OCI-LY7 (cell line): ENCODE measurements around the gene TBC1D2B. TPM values are rescaled to one million over a fixed set of nuclear protein-coding genes. Genes with fewer than 3 reads are reported as not detected.

Experiments
- BruUV-seq: library from RNA; stranded (reverse); fragments of 400-500 nt; replicated peaks from 2 replicates; lab custom pipeline; 2021; lab: Mats Ljungman, UMichigan
- CTCF ChIA-PET: fragments of 300-600 bp; sonication (Branson Sonifier 250); formaldehyde crosslinking; loops from one replicate; lab custom pipeline; 2022; ENCODE audit warnings: antibody characterized with exemption; ENCODE audit not compliant: unreplicated experiment; lab: Charles Lee
- POLR2A ChIA-PET: fragments of 300-600 bp; sonication (Branson Sonifier 250); formaldehyde crosslinking; loops from one replicate; lab custom pipeline; 2022; ENCODE audit warnings: antibody characterized with exemption; lab: Charles Lee
- DNase-seq: peaks from one replicate; pipeline ENCODE4 v3.0.0-alpha.2; 2015; ENCODE audit warnings: low spot score
- H2AFZ ChIP-seq: fragments of 200-600 bp; sonication (generic), shearing (Covaris generic); 2 replicates; pipeline ENCODE4 v1.6.1; 2014; ENCODE audit warnings: mild to moderate bottlenecking, antibody characterized with exemption, low read length, moderate library complexity
- H3K27ac ChIP-seq: fragments of 200-600 bp; sonication (generic); 2 replicates; pipeline ENCODE4 v1.5.1; 2014; ENCODE audit warnings: mixed run types, low read depth, mild to moderate bottlenecking, moderate library complexity, low read length, inconsistent platforms; ENCODE audit not compliant: poor library complexity, severe bottlenecking
- H3K36me3 ChIP-seq: fragments of 200-600 bp; sonication (generic); 2 replicates; pipeline ENCODE4 v1.6.1; 2014; ENCODE audit warnings: mild to moderate bottlenecking, antibody characterized with exemption, low read length, moderate library complexity, mixed read lengths; ENCODE audit not compliant: insufficient read depth
- H3K4me1 ChIP-seq: fragments of 200-600 bp; sonication (generic); 2 replicates; pipeline ENCODE4 v1.5.1; 2014; ENCODE audit warnings: mild to moderate bottlenecking, low read length; ENCODE audit not compliant: insufficient read depth, poor library complexity, severe bottlenecking
- H3K4me2 ChIP-seq: fragments of 200-600 bp; sonication (generic); 2 replicates; pipeline ENCODE4 v1.6.1; 2014; ENCODE audit warnings: mild to moderate bottlenecking, low read length
- H3K4me3 ChIP-seq: fragments of 200-600 bp; sonication (generic); 2 replicates; pipeline ENCODE4 v1.5.1; 2014; ENCODE audit warnings: mild to moderate bottlenecking, low read depth, low read length; ENCODE audit not compliant: poor library complexity, severe bottlenecking
- H3K79me2 ChIP-seq: fragments of 200-600 bp; sonication (generic); 2 replicates; pipeline ENCODE4 v1.6.1; 2016; ENCODE audit warnings: low read depth, mild to moderate bottlenecking, low read length, moderate library complexity, mixed read lengths; ENCODE audit not compliant: insufficient read depth
- H3K9me2 ChIP-seq: fragments of 200-600 bp; sonication (generic); 2 replicates; pipeline ENCODE4 v1.6.1; 2016; ENCODE audit warnings: mild to moderate bottlenecking, low read length, mixed read lengths; ENCODE audit not compliant: insufficient read depth
- H3K9me3 ChIP-seq: fragments of 200-600 bp; sonication (generic); 2 replicates; pipeline ENCODE4 v1.6.1; 2014; ENCODE audit warnings: mild to moderate bottlenecking, mixed run types, low read length, mixed read lengths
- H4K20me1 ChIP-seq: fragments of 200-600 bp; sonication (generic); 2 replicates; pipeline ENCODE4 v1.6.1; 2014; ENCODE audit warnings: mild to moderate bottlenecking, antibody characterized with exemption, low read length, moderate library complexity, mixed read lengths; ENCODE audit not compliant: insufficient read depth
- EZH2phosphoT487 ChIP-seq: fragments of 200-600 bp; sonication (generic); IDR thresholded peaks from 2 replicates; pipeline ENCODE4 v1.6.1; 2018; ENCODE audit warnings: low read depth, borderline replicate concordance, mild to moderate bottlenecking, mixed run types, antibody characterized with exemption, low read length, moderate library complexity, mixed read lengths
- intact Hi-C: fragments of 100-400 bp; cut with micrococcal nuclease; formaldehyde crosslinking; loops from one replicate; pipeline ENCODE4 v1.10.0; 2022; ENCODE audit not compliant: unreplicated experiment
- total RNA-seq, 2 experiments: library from RNA; depleted of rRNA in 1 of 2; stranded (reverse); fragments of >200 nt in 1 of 2; shearing (Covaris generic) in 1 of 2; gene quantifications; 2 replicates each; pipeline ENCODE4 v1.2.3, GENCODE V29; 2014 to 2022
- TF ChIP-seq, protein P1 (sequence below): fragments of 200-600 bp; sonication (generic); conservative IDR thresholded peaks from 2 replicates; pipeline ENCODE4 v1.5.1; 2014; ENCODE audit warnings: mild to moderate bottlenecking, antibody characterized with exemption, low read length, moderate library complexity, mixed read lengths

The TBC1D2B gene
- total RNA-seq, 2 experiments from 2014 or later, result 30.9 to 41.5 TPM

GRCh38 chr15:78007964-78008886 lies 69.3 kb downstream of the TBC1D2B start:
- H3K9me2 ChIP-seq, result no peaks in the 10 kb centered on the region
- no peak overlapping the region for H3K4me2 ChIP-seq
- no peaks in the 10 kb centered on the region for H3K79me2 ChIP-seq
- intact Hi-C loops, result loop anchor here (10.0 kb wide), 1 partner anchor 187 kb away; no protein-coding TSS in a partner anchor
- no peak overlapping the region for H3K27ac ChIP-seq
- CTCF ChIA-PET, result no interaction called here
- no peak for DNase-seq
- BruUV-seq, result no TSS peak
- POLR2A ChIA-PET, result no interaction called here
- peaks cover 86% of the 10 kb centered on the region for H3K36me3 ChIP-seq
- H3K4me3 ChIP-seq, result no peak overlapping the region
- H3K4me1 ChIP-seq, result no peaks in the 10 kb centered on the region
- no peak for TF ChIP-seq EZH2phosphoT487
- TF ChIP-seq, protein P1, sequence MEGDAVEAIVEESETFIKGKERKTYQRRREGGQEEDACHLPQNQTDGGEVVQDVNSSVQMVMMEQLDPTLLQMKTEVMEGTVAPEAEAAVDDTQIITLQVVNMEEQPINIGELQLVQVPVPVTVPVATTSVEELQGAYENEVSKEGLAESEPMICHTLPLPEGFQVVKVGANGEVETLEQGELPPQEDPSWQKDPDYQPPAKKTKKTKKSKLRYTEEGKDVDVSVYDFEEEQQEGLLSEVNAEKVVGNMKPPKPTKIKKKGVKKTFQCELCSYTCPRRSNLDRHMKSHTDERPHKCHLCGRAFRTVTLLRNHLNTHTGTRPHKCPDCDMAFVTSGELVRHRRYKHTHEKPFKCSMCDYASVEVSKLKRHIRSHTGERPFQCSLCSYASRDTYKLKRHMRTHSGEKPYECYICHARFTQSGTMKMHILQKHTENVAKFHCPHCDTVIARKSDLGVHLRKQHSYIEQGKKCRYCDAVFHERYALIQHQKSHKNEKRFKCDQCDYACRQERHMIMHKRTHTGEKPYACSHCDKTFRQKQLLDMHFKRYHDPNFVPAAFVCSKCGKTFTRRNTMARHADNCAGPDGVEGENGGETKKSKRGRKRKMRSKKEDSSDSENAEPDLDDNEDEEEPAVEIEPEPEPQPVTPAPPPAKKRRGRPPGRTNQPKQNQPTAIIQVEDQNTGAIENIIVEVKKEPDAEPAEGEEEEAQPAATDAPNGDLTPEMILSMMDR, result no peak
- H3K9me3 ChIP-seq, result no peaks in the 10 kb centered on the region
- no peaks in the 10 kb centered on the region for H4K20me1 ChIP-seq
- no peak overlapping the region for H2AFZ ChIP-seq

DNA sequence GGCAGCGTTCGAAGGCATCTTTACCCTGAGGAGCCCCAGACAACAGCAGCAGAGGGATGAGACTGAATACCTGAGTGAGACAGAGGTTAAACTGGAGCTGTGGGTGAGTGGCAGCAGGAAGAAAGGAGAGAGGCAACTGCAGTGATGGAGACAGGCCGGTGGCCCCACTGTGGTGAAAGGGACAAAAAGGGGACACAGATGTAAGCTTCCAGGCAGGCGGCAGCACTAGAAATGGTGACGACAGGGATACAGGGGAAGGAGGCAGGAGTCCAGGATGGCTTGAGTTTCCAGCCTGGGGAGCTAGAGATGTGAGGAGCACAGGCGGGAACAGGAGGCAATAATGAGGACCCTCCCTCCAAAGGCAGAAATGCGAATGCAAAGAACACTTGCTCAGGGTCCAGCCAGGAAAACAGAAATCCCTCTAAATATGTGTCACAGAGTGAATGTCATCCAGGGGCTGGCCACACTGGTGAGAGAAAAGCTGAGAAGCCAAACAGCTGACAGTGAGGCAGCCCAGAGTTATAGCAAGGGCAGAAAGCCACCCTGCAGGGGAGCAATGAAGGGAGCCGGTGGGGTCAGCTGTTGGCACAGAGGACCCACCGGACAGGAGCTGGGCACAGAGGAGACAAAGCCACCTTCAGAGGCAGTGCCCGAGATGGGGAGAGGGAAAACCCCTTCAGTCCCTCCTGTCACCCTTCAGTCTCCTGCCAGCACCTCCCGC lies 70.1 kb downstream of the TBC1D2B start:
- no peak for DNase-seq
- no peaks in the 10 kb centered on the region for H3K4me1 ChIP-seq
- intact Hi-C loops, result loop anchor here (10.0 kb wide), 1 partner anchor 187 kb away; no protein-coding TSS in a partner anchor
- ChIA-PET CTCF (no interaction called here), POLR2A (interaction anchor here (0.6 kb wide), 1 partner anchor 66 kb away, joined by 4 read pairs; no protein-coding TSS in a partner anchor)
- no TSS peak for BruUV-seq
- no peak overlapping the region for H2AFZ ChIP-seq
- H3K9me2 ChIP-seq, result no peaks in the 10 kb centered on the region
- no peak overlapping the region for H3K27ac ChIP-seq
- no peaks in the 10 kb centered on the region for H4K20me1 ChIP-seq
- H3K79me2 ChIP-seq, result no peaks in the 10 kb centered on the region
- no peak overlapping the region for H3K4me2 ChIP-seq
- TF ChIP-seq, protein P1, result no peak
- no peak for TF ChIP-seq EZH2phosphoT487
- H3K4me3 ChIP-seq, result no peak overlapping the region
- no peaks in the 10 kb centered on the region for H3K9me3 ChIP-seq
- H3K36me3 ChIP-seq, result peaks cover 86% of the 10 kb centered on the region
